AG08396 (cell line): ENCODE measurements around the gene ATP13A4.

Source experiments
- DNase-seq: peaks from one replicate; pipeline ENCODE4 v3.0.0; 2012; ENCODE audit warnings: low spot score, mixed read lengths

Gene ATP13A4

DNA sequence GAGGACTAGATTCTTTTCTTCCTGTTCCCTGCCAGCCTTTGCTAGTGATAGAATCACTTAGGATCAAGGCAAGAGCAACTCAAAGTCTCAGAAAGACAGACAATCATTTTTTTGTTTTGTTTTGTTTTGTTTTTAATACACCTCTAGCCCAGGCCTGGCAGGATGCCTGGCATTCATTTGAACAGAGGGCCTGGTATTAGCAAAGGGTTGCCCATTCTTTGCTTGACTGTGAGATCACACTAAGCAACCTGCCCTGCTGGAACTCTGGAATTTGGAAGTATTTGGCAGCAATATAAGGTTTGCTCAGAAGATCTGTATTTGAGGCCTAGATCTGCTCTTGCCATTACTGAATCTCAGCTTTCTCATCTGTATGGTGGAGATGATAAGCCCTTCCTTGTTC, 154.4 kb downstream of the ATP13A4 start:
- DNase-seq = no peak

DNA sequence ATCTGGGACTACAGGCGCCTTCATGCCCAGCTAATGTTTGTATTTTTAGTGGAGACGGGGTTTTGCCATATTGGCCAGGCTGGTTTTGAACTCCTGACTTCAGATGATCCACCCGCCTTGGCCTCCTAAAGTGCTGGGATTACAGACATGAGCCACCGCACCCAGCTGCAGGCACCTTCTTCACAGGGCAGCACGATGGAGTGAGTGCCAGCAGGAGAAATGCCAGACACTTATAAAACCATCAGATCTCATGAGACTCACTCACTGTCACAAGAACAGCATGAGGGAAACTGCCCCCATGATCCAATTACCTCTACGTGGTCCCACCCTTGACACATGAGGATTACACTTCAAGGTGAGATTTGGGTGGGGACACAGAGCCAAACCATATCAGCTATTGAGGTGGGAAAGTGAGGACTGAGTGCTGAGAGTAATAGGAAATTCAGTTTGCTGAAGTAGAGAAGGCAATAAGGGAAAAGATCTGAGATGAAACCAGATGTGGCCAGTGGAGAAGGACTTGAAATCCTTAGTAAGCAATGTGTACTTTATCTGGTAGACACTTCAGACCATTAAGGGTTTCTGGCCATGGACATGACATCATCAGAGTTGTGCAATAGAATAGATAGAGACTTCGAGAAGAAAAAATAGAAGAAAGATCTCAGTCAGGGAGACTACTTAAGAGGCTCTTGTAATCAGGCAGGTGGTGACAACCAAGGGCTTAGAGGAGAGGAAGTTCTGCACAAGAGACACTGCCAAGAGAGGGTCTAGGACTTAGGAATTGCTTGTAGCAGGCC, 158.0 kb downstream of the ATP13A4 start:
- DNase-seq = no peak

DNA sequence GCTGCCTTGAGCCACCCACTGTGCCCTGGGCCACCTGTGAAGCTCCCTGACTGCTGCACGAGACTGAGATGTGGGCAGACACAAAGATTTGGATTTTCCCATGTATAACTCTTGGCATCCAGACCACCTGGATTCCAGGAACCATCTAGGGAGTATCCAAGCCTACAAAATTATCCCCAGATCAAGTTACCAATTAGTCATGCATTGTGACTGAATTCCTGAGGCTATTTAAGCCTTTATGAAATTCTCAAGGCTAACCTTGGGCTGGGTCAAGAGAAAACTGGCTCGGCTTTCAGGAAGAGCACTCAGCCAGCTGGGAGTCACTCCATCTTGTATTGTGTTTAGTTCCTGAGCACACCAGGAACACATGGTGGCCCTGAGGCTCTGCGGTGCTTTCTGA, 162.8 kb downstream of the ATP13A4 start:
- peak; percentile 4 for DNase-seq

DNA sequence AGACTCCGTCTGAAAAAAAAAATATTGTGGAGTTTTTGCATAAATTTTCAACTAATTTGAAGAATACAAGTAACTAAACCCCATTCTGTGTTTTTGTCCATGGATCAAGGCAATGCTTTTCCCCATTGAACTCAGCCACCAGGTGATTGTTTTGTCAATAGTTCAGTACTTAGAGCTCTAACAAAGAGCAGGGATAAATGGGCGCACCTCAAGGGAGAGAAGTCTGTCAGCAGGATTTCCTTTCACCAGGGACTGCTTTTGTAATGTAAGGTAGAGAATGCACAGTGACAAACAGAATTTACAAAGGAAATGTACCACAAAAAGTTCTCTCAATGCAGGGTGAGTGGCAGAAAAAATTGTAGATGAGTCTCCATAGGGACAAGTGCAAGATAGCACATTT, 165.4 kb downstream of the ATP13A4 start:
- DNase-seq = no peak

DNA sequence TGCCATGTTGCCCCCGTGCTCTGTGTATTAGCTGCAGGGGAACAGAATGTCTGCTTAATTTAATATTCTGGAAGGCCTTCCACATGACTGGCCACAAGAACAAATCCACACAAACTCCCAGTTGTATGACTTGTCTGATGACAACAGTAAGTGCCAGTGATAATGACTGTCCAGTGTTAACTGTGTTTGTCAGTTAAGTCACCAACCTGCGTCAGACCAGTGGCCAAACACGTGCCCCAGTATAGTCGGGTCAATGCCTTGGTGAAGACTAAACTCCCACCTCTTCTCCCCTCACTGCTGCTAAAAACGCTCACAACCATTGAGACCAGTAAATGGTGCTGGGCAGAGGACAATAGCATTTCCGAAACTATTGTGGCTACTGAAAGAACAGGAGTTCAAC, 166.3 kb downstream of the ATP13A4 start:
- DNase-seq = no peak

DNA sequence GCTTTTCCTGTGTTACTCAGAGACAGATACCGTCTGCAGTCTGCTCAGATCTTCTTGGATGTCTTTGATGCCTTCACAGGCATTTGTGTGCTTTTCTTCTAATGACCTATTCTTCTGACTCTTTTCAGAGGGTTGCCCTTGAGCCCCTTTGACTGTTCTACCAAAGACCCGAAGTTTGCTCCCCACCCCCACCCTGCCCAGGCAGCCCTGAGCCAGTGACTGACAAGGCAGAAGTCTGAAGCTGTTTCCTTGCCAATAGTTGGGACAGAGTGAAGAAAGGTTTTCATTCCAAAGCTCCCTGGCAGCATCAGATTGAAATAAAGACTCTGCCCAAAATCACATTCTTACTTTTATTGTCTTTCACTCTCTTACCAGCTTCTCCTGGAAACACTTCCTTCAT, 167.1 kb downstream of the ATP13A4 start:
- DNase-seq = no peak

DNA sequence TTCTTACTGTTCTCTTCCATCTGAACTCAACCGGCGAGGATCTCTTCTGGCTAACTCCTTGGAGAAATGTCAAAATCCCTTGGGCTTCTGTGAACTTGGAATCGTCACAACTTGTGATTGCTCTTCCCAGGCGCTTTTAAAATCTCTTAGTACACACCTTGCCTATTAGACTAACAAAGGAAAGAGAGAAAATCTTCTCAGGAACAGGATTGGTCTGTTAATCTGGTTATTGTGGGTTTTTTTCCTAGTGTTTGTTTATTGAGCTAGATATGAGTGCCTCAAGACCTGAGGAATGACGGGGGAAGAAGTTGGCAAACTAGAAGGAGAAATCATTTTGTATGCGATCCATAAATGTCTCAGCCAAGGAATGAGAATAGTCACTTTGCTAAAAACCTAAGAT, 176.0 kb downstream of the ATP13A4 start, which contains the start of gene ATP13A5:
Gene ATP13A5 (minus strand): TSS at position 48 of the 400 bp plus-strand sequence. CDS start 28 bp downstream, at position 20.
- no peak for DNase-seq

DNA sequence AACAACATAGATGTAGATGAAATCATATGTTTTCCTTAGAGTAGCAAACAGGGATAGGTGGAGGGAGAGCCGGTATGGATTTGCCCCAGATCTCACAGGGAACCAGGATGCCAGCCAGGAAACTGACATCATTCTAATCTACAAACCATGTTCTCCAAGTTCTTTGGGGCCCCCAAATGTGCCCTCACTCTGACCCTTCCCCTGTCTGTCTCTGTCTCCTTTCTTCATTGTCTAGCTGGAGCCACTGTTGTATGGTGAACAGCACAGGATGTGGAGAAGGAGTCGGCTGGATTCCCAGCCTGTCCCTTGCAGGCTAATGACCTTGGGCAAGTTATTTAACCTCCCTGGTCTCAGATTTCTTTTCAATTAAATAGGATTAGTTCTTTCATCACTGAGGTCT, 177.1 kb downstream of the ATP13A4 start:
- no peak for DNase-seq

DNA sequence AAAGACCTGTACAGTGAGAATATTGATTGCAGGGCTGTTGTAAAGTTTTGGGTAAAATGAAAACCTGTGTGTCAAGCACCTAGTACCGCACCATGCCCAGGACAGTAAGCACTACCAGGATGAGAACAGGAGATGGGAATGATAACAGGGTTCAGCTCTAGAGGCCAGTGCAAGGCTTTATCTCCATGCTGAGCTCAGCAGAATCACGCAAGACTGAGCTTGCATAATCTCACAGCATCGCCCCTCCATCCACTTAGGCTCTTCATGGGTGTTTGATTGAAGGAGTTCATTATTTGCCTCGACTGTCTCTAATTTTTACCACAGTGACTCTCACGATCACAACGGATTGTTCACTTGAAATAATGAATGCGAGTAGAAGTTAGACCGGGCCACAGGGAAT, 179.1 kb downstream of the ATP13A4 start:
- DNase-seq = no peak

DNA sequence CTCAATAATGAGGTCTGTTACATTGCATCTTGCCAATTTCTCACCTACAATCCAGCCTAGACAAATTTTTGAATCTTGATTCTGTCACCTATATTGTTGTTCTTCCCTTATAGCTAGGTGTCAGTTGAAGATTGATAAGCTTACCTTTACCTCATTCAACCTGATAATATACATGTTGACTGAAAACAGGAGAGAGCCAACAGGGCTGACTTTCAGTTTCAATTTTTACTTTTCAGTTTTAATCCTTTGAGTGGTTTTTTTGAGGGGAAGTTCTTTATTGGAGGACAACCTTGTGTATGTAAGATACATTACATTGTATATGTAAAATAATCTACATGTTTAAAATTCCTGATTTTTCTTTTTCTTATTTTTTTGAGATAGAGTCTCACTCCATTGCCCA, 181.9 kb downstream of the ATP13A4 start:
- no peak for DNase-seq

DNA sequence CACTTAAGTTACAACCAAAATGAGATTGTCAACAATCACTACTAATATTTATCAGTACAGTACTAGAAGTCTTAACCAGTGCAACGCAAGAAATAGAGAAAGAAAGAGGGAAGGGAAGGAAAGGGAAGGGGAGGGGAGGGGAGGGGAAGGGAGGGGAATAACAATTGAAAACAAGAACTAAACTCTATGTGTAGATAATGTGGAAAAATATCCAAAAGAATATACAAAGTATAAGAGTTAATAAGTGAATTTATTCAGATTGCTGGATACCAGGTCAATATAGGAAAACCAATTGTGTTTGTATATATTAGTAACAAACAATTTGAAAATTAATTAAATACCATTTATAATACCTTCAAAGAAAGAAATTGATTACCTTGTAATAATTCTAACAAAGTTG, 186.8 kb downstream of the ATP13A4 start:
- DNase-seq = no peak

DNA sequence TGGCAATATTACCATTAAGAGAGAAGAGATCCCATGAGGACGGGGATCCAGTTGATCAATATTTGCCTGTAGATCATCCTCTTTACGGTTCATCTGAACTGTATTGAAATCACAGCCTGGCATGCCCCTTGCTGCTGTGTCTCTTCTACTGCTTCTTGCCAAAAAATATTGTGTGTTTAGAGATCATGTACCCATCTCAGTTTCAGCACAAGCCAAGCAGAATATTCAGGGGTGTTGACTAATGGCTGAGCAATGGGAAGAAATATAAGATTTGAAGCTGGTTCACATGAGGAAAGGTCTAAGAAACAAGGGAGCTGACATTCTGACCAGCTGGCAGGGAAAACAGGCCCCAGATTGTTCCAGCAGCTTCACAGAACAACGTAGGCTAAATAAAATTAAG, 197.4 kb downstream of the ATP13A4 start:
- no peak for DNase-seq

DNA sequence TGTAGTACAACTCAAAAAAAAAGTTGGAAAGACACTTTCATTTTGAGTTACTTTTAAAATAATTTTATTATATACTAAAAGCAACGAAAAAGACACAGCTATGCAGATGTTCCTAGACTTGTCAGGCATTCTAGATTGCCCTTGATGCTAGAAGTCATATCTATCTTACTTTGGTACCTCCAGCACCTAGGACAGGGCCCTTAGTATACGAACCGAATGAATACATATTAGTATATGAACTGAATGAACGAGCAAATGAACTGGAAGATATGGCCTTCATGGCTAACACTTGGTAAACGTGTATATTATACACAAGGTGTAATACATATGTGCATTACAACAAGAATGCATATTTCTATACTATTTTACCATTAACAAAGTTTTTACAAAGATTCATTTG, 200.3 kb downstream of the ATP13A4 start:
- no peak for DNase-seq
